Activated T-cell treated with anti-CD3 and anti-CD28 coated beads, Interleukin-2, amount 50 U/mL, for 24 hours (primary cell): Measurements from ENCODE around the gene VEGFA.

Experiments
- DNase-seq: peaks from one replicate; pipeline ENCODE4 v3.0.0-alpha.2; 2020
- H3K27ac Mint-ChIP-seq: 2 replicates; pipeline ENCODE4 v1.8.0; 2020; ENCODE audit warnings: mild to moderate bottlenecking, mixed read lengths
- H3K27me3 Mint-ChIP-seq: 2 replicates; pipeline ENCODE4 v1.8.0; 2020; ENCODE audit warnings: mixed read lengths
- H3K36me3 Mint-ChIP-seq: 2 replicates; pipeline ENCODE4 v1.8.0; 2020; ENCODE audit warnings: low read depth, mixed read lengths
- H3K4me1 Mint-ChIP-seq: 2 replicates; pipeline ENCODE4 v1.8.0; 2020; ENCODE audit warnings: low read depth, mixed read lengths
- H3K4me3 Mint-ChIP-seq: 2 replicates; pipeline ENCODE4 v1.8.0; 2020; ENCODE audit warnings: mild to moderate bottlenecking, moderate library complexity, mixed read lengths
- H3K9me3 Mint-ChIP-seq: 2 replicates; pipeline ENCODE4 v1.8.0; 2020; ENCODE audit warnings: mixed read lengths

Gene VEGFA

GRCh38 chr6:43769526-43770371 lies at the start of gene VEGFA:
VEGFA (plus strand) TSS chr6:43770211.
- H3K4me3 Mint-ChIP-seq: peak within 1 kb of the TSS; percentile 91
- peaks cover 33% of the 10 kb centered on the region for H3K4me1 Mint-ChIP-seq
- peaks cover 16% of the 10 kb centered on the region for H3K36me3 Mint-ChIP-seq
- peak within 1 kb of the TSS; percentile 87 for H3K27ac Mint-ChIP-seq
- peak; percentile 92 for DNase-seq
- H3K27me3 Mint-ChIP-seq: peaks cover 19% of the 10 kb centered on the region
- no peaks in the 10 kb centered on the region for H3K9me3 Mint-ChIP-seq

- no peak for DNase-seq
- no peaks in the 10 kb centered on the region for H3K27me3 Mint-ChIP-seq
- H3K27ac Mint-ChIP-seq: no peak overlapping the region
- no peaks in the 10 kb centered on the region for H3K9me3 Mint-ChIP-seq
- no peaks in the 10 kb centered on the region for H3K36me3 Mint-ChIP-seq
- no peak overlapping the region for H3K4me3 Mint-ChIP-seq
- peaks cover 24% of the 10 kb centered on the region for H3K4me1 Mint-ChIP-seq
These were observed 49.0 kb upstream of the VEGFA start for GRCh38 chr6:43720999-43721398.

- no peak for DNase-seq
- Mint-ChIP-seq H3K36me3 (no peaks in the 10 kb centered on the region), H3K9me3 (no peaks in the 10 kb centered on the region), H3K27me3 (no peaks in the 10 kb centered on the region), H3K4me1 (peaks cover 30% of the 10 kb centered on the region), H3K4me3 (no peak overlapping the region), H3K27ac (no peak overlapping the region)
These were observed 47.0 kb upstream of the VEGFA start for GRCh38 chr6:43722920-43723545.

- Mint-ChIP-seq H3K27ac (no peak overlapping the region), H3K36me3 (no peaks in the 10 kb centered on the region), H3K9me3 (no peaks in the 10 kb centered on the region), H3K4me3 (no peak overlapping the region), H3K4me1 (peaks cover 30% of the 10 kb centered on the region), H3K27me3 (no peaks in the 10 kb centered on the region)
- peak; percentile 79 for DNase-seq
These were observed 46.2 kb upstream of the VEGFA start for GRCh38 chr6:43723737-43724295.

- Mint-ChIP-seq H3K4me1 (peaks cover 30% of the 10 kb centered on the region), H3K9me3 (no peaks in the 10 kb centered on the region), H3K36me3 (no peaks in the 10 kb centered on the region), H3K27me3 (no peaks in the 10 kb centered on the region), H3K4me3 (no peak overlapping the region), H3K27ac (peak overlapping the region; percentile 90)
- DNase-seq: no peak
These were observed 45.7 kb upstream of the VEGFA start for GRCh38 chr6:43724354-43724753.

- Mint-ChIP-seq H3K9me3 (no peaks in the 10 kb centered on the region), H3K4me1 (peaks cover 30% of the 10 kb centered on the region), H3K27me3 (no peaks in the 10 kb centered on the region), H3K4me3 (peak overlapping the region; percentile 16), H3K27ac (peak overlapping the region; percentile 90), H3K36me3 (no peaks in the 10 kb centered on the region)
- peak; percentile 86 for DNase-seq
These were observed 44.9 kb upstream of the VEGFA start for GRCh38 chr6:43724914-43725642.

- H3K27me3 Mint-ChIP-seq: no peaks in the 10 kb centered on the region
- no peak for DNase-seq
- no peak overlapping the region for H3K4me3 Mint-ChIP-seq
- peak overlapping the region; percentile 90 for H3K27ac Mint-ChIP-seq
- no peaks in the 10 kb centered on the region for H3K36me3 Mint-ChIP-seq
- H3K4me1 Mint-ChIP-seq: peaks cover 30% of the 10 kb centered on the region
- H3K9me3 Mint-ChIP-seq: peaks cover 4% of the 10 kb centered on the region
These were observed 44.1 kb upstream of the VEGFA start for GRCh38 chr6:43725643-43726580.

GRCh38 chr6:43727634-43728033 lies 42.4 kb upstream of the VEGFA start:
- H3K9me3 Mint-ChIP-seq: peaks cover 11% of the 10 kb centered on the region
- no peak for DNase-seq
- H3K4me1 Mint-ChIP-seq: peaks cover 31% of the 10 kb centered on the region
- H3K27me3 Mint-ChIP-seq: no peaks in the 10 kb centered on the region
- H3K27ac Mint-ChIP-seq: no peak overlapping the region
- no peaks in the 10 kb centered on the region for H3K36me3 Mint-ChIP-seq
- H3K4me3 Mint-ChIP-seq: no peak overlapping the region

- no peaks in the 10 kb centered on the region for H3K36me3 Mint-ChIP-seq
- H3K4me1 Mint-ChIP-seq: peaks cover 35% of the 10 kb centered on the region
- peaks cover 13% of the 10 kb centered on the region for H3K9me3 Mint-ChIP-seq
- H3K4me3 Mint-ChIP-seq: no peak overlapping the region
- H3K27me3 Mint-ChIP-seq: no peaks in the 10 kb centered on the region
- H3K27ac Mint-ChIP-seq: no peak overlapping the region
- peak; percentile 6 for DNase-seq
These were observed 41.4 kb upstream of the VEGFA start for GRCh38 chr6:43728586-43728985.

GRCh38 chr6:43729537-43729936 lies 40.5 kb upstream of the VEGFA start:
- Mint-ChIP-seq H3K27ac (no peak overlapping the region), H3K4me1 (peaks cover 34% of the 10 kb centered on the region), H3K36me3 (no peaks in the 10 kb centered on the region), H3K4me3 (no peak overlapping the region), H3K27me3 (no peaks in the 10 kb centered on the region), H3K9me3 (peaks cover 13% of the 10 kb centered on the region)
- DNase-seq: no peak

- Mint-ChIP-seq H3K9me3 (peaks cover 13% of the 10 kb centered on the region), H3K4me3 (no peak overlapping the region), H3K27me3 (no peaks in the 10 kb centered on the region), H3K36me3 (no peaks in the 10 kb centered on the region), H3K27ac (no peak overlapping the region), H3K4me1 (peaks cover 30% of the 10 kb centered on the region)
- no peak for DNase-seq
These were observed 39.4 kb upstream of the VEGFA start for GRCh38 chr6:43730634-43731033.

- Mint-ChIP-seq H3K27me3 (no peaks in the 10 kb centered on the region), H3K36me3 (no peaks in the 10 kb centered on the region), H3K4me3 (no peak overlapping the region), H3K4me1 (peaks cover 23% of the 10 kb centered on the region), H3K27ac (peak overlapping the region; percentile 87), H3K9me3 (peaks cover 13% of the 10 kb centered on the region)
- DNase-seq: peak; percentile 54
These were observed 36.3 kb upstream of the VEGFA start for GRCh38 chr6:43733471-43734293.

GRCh38 chr6:43734294-43734665 lies 35.7 kb upstream of the VEGFA start:
- no peak overlapping the region for H3K4me3 Mint-ChIP-seq
- peaks cover 23% of the 10 kb centered on the region for H3K4me1 Mint-ChIP-seq
- peak overlapping the region; percentile 87 for H3K27ac Mint-ChIP-seq
- H3K9me3 Mint-ChIP-seq: peaks cover 13% of the 10 kb centered on the region
- no peaks in the 10 kb centered on the region for H3K36me3 Mint-ChIP-seq
- no peak for DNase-seq
- H3K27me3 Mint-ChIP-seq: no peaks in the 10 kb centered on the region
